NT2/D1 (cell line): Measurements from ENCODE around the gene GDPD2.

Experiments
- SUZ12 ChIP-seq: IDR thresholded peaks from 2 replicates; pipeline ENCODE4 v1.6.1; 2011; ENCODE audit not compliant: insufficient read length, insufficient read depth; ENCODE audit errors: extremely low read depth
- YY1 ChIP-seq: IDR thresholded peaks from 2 replicates; pipeline ENCODE4 v1.6.1; 2011; ENCODE audit not compliant: insufficient read length, insufficient read depth

DNA sequence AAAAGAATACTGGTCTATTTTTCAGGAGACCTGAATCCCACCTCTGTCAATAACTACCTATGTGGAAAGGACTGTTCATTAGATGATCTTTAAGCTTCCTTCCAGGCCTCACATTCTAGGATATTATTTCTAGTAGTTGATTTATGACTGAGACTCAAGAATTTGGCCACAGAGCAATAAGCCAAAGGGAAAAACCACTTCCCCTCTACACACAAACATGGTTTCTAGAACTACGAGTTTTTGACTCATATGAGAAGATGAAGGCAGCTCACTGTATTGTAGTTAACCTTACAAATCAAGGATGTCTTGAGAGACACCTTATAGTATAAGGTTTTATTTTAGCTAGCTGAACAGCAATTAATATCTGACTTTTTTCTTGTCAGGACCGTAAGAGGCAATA lies 36.9 kb upstream of the GDPD2 start:
- no peak for TF ChIP-seq YY1
- no peak for TF ChIP-seq SUZ12
